Right forelimb (tissue), 1 donor: ENCODE measurements around the gene GLIS1.

Source experiments
- DNase-seq: peaks from one replicate; pipeline ENCODE4 v3.0.0-alpha.2; 2018

GLIS1 gene

GRCh38 chr1:53614231-53615021 is 124.5 kb downstream of the GLIS1 start:
- DNase-seq = no peak

GRCh38 chr1:53608676-53609075 is 130.3 kb downstream of the GLIS1 start:
- DNase-seq = no peak

DNA sequence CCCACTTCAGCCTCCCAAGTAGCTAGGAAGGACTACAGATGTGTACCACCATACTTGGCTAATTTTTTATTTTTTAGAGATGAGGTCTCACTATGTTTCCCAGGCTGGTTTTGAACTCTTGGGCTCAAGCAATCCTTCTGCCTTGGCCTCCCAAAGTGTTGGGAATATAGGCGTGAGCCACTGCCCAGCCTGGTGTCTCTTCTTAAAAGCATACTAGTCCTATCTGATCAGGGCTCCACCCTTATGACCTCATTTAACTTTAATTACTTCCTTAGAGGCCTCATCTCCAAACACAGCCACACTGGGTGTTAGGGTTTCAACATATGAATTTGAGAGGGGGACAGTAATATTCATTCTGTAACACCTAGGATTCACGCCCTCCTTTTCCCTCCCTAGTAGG is 130.9 kb downstream of the GLIS1 start:
- no peak for DNase-seq

GRCh38 chr1:53606651-53607051 is 132.3 kb downstream of the GLIS1 start:
- no peak for DNase-seq

- peak; percentile 37 for DNase-seq
These were observed 132.8 kb downstream of the GLIS1 start for GRCh38 chr1:53606197-53606596.

GRCh38 chr1:53605181-53605580 is 133.8 kb downstream of the GLIS1 start:
- DNase-seq = no peak

DNA sequence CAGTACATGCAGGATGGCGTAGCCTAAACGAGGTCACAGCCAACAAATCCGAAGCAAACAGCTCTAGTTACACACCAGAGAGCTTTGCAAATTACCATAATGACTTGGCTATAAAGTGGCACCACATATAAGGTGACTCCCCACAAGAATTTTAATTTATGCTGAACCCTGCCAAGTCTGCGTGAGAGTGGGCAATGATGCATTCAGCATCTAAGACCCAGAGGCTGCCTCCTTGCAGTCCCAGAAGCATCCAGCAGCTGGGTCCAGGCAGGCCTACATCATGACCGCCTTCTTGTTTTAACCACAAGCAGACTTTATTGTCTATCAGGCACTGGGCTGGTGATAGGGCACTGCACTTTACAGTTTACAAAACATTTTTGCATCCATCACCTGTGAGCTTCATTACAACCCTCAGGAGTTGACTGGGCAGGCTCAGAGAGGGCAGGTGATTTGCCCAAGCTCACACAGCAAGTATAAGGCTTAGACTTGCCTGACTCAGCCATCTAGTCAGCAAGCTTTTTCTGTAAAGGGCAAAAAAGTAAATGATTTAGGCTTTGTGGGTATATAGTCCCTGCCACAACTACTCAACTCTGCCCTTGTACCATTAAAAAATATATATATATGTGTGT is 134.6 kb downstream of the GLIS1 start:
- peak; percentile 21 for DNase-seq

DNA sequence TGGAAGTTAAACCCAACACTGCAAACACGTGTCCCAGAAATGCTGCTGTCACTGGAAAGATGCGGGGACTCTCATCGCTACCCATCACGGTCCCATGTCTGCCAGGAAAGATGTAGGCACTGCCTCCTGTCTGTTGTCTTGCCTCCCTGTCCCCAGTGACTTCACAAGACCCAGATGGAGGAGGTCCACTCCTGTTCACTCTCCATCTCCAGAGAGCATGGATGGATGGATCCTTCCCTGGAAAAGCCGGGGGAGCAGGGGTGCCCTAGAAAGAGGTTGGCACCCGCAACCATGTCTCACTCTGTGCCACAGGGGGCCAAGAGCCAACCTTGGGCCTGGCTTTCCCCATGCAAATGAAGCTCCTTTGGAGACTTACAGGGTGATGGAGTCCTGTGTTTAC is 135.5 kb downstream of the GLIS1 start:
- peak; percentile 15 for DNase-seq

GRCh38 chr1:53601867-53602775 is 136.8 kb downstream of the GLIS1 start:
- peak; percentile 41 for DNase-seq

GRCh38 chr1:53601031-53601745 is 137.8 kb downstream of the GLIS1 start:
- DNase-seq = no peak

DNA sequence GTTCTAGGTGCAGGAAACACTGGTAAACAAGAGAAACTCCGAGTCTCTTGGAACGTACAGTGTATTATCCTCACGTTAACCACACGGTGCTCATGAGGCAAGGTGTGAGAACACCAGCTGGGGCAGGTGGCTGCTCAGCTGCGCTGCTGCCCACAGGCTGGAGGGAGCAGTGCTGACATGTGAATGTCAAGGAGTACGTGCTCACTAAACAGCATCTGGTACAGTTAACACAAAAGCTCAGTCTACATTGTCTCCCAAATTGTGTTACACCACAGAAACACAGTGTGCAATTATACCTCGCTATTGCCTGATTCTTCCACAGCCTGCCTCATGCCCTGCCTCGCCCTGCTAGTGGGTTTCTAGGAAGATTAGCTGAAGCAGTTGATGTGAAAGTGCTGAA is 138.4 kb downstream of the GLIS1 start:
- DNase-seq = peak; percentile 7

GRCh38 chr1:53600001-53600400 is 139.0 kb downstream of the GLIS1 start:
- DNase-seq = no peak

GRCh38 chr1:53599481-53599880 is 139.5 kb downstream of the GLIS1 start:
- DNase-seq = no peak

DNA sequence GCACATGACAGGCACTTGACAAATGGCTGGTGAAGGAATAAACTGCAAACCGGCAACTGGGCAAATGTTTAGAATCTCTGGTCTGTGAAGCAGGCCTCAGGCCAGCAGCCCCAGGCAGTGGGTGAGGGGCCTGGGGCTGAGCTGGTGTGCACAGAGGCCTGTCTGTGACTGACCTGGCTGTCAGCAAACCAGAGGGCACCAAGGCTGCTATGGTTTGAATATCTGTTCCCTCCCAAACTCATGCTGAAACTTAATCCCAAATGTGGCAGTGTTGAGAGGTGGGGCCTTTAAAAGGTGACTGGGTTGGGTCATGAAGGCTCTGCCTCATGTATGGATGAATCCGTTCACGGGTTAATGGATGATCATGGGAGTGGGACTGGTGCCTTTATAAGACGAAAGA is 140.0 kb downstream of the GLIS1 start:
- no peak for DNase-seq

- DNase-seq = no peak
These were observed 143.1 kb downstream of the GLIS1 start for GRCh38 chr1:53595906-53596305.

- DNase-seq = peak; percentile 27
These were observed 144.4 kb downstream of the GLIS1 start for GRCh38 chr1:53594391-53595180.

- peak; percentile 45 for DNase-seq
These were observed 145.1 kb downstream of the GLIS1 start for GRCh38 chr1:53593758-53594380.

DNA sequence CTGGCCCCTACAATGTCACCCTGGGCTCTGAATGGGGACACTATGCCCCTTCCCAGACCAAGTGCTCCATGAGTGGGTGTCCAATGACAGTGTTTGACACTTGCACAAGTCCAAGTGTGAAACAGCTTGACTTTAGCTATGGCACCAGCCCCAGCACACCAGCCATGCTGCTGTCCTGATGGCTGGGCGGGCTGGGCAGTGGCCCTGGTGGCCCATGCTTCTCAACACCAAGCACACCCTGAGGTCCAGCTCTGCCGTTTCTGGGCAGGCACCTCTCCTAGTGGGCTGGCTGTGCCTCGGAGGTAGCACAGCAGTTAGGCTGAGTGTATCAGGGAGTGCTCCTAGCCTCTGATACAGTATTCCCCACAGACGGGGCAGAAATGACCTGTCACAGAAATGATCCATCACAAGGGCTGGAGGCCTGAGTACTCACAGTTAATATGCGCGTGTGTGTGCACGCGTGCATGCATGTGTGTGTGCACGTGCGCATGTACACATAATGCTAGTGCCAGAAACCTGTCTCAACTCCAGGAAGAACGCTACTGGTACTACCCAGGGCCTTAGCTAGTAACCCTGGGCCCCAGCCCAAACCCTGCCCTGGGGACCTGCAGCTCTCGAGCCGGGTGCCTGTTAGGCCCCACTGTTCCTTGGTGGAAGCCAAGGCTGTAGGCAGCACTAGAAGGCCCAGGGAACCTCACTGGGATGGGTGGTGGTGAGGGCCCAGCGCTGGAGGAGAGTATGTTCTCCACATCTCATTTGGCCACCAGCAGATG is 145.8 kb downstream of the GLIS1 start:
- DNase-seq = peak; percentile 30

GRCh38 chr1:53592521-53592982 is 146.4 kb downstream of the GLIS1 start:
- peak; percentile 50 for DNase-seq

GRCh38 chr1:53591924-53592323 is 147.0 kb downstream of the GLIS1 start:
- DNase-seq = no peak
